CD14-positive monocyte (primary cell): Measurements from ENCODE around the gene MAPK7. TPM values are rescaled to one million over a fixed set of nuclear protein-coding genes. Genes with fewer than 3 reads are reported as not detected.
A peak's percentile ranks its signal among the peaks of the same experiment; 100 is the strongest.

ENCODE experiments used
- DNase-seq, 3 donors: peaks; one replicate each; pipeline ENCODE4 v3.0.0-alpha.2; 2011 to 2022
- H2AFZ ChIP-seq: 2 replicates; pipeline ENCODE4 v1.6.0; 2012; ENCODE audit warnings: mild to moderate bottlenecking, low read depth, low read length, inconsistent platforms; ENCODE audit not compliant: insufficient read depth, poor library complexity, severe bottlenecking
- H3K27ac ChIP-seq, 2 donors: 1 replicate in 1 of 2; 2 replicates in 1 of 2; pipeline ENCODE4 v1.5.1; 2012 to 2013; ENCODE audit warnings: low read length in 2 of 2, control low read depth in 1 of 2, inconsistent platforms in 1 of 2, low read depth in 1 of 2, mild to moderate bottlenecking in 1 of 2
- H3K27me3 ChIP-seq, 2 donors: one replicate each; pipeline versions ENCODE4 v1.6.0 to v1.6.1; 2011 to 2013; ENCODE audit warnings: low read length in 2 of 2; ENCODE audit not compliant: control insufficient read depth in 2 of 2, insufficient read depth in 2 of 2
- H3K36me3 ChIP-seq, 2 donors: replicated peaks in 1 of 2; 1 replicate in 1 of 2; 2 replicates in 1 of 2; pipeline versions ENCODE4 v1.5.1 to v1.6.1; 2012 to 2013; ENCODE audit warnings: low read length in 2 of 2, control low read depth in 1 of 2, inconsistent platforms in 1 of 2, mild to moderate bottlenecking in 1 of 2; ENCODE audit not compliant: insufficient read depth in 2 of 2, control insufficient read depth in 1 of 2
- H3K4me1 ChIP-seq, 2 donors: 1 replicate in 1 of 2; 2 replicates in 1 of 2; pipeline versions ENCODE4 v1.5.1 to v1.6.1; 2012 to 2013; ENCODE audit warnings: low read length in 2 of 2, control low read depth in 1 of 2, inconsistent platforms in 1 of 2, mild to moderate bottlenecking in 1 of 2, moderate library complexity in 1 of 2; ENCODE audit not compliant: insufficient read depth in 2 of 2, control insufficient read depth in 1 of 2
- H3K4me2 ChIP-seq: replicated peaks from 2 replicates; pipeline ENCODE3; 2012; ENCODE audit warnings: low read length, moderate library complexity, mild to moderate bottlenecking; ENCODE audit not compliant: poor library complexity, severe bottlenecking; ENCODE audit errors: extremely low read depth
- H3K4me3 ChIP-seq, 3 experiments: fragments of 200-600 bp in 1 of 3; sonication (generic) in 1 of 3; replicated peaks in 1 of 3; 1 replicate in 2 of 3; 2 replicates in 1 of 3; pipeline ENCODE4 v1.5.1; 2011 to 2013; ENCODE audit warnings: low read length in 3 of 3, mild to moderate bottlenecking in 3 of 3, control low read depth in 2 of 3, low read depth in 2 of 3, inconsistent platforms in 1 of 3, moderate library complexity in 1 of 3
- H3K79me2 ChIP-seq: 2 replicates; pipeline ENCODE4 v1.6.0; 2012; ENCODE audit warnings: mild to moderate bottlenecking, control low read depth, inconsistent platforms, low read length, moderate library complexity; ENCODE audit not compliant: insufficient read depth
- H3K9ac ChIP-seq: 2 replicates; pipeline ENCODE4 v1.6.0; 2017; ENCODE audit warnings: low read length, mild to moderate bottlenecking; ENCODE audit not compliant: insufficient read depth, poor library complexity, severe bottlenecking
- H3K9me3 ChIP-seq, 2 donors: replicated peaks in 1 of 2; 1 replicate in 1 of 2; 2 replicates in 1 of 2; pipeline versions ENCODE4 v1.5.1 to v1.6.1; 2012 to 2013; ENCODE audit warnings: low read length in 2 of 2, control low read depth in 1 of 2; ENCODE audit not compliant: control insufficient read depth in 1 of 2, insufficient read depth in 1 of 2
- H4K20me1 ChIP-seq: 2 replicates; pipeline ENCODE4 v1.6.0; 2012; ENCODE audit warnings: mild to moderate bottlenecking, low read length, control low read depth, moderate library complexity; ENCODE audit not compliant: insufficient read depth
- H3K27ac Mint-ChIP-seq, 7 donors: one replicate each; pipeline ENCODE4 v1.8.0; 2020; ENCODE audit warnings: mild to moderate bottlenecking in 7 of 7, mixed read lengths in 7 of 7, moderate library complexity in 6 of 7, inconsistent platforms in 2 of 7
- H3K27me3 Mint-ChIP-seq, 3 donors: one replicate each; pipeline ENCODE4 v1.8.0; 2021 to 2022; ENCODE audit warnings: low read depth in 3 of 3, mild to moderate bottlenecking in 3 of 3, mixed read lengths in 3 of 3, moderate library complexity in 3 of 3, inconsistent platforms in 1 of 3
- H3K36me3 Mint-ChIP-seq, 2 donors: one replicate each; pipeline ENCODE4 v1.8.0; 2020; ENCODE audit warnings: mixed read lengths in 2 of 2, inconsistent platforms in 1 of 2, mild to moderate bottlenecking in 1 of 2
- H3K4me1 Mint-ChIP-seq: one replicate; pipeline ENCODE4 v1.8.0; 2020; ENCODE audit warnings: mild to moderate bottlenecking, mixed read lengths
- H3K4me3 Mint-ChIP-seq, 2 donors: one replicate each; pipeline ENCODE4 v1.8.0; 2020; ENCODE audit warnings: mild to moderate bottlenecking in 2 of 2, mixed read lengths in 2 of 2, moderate library complexity in 1 of 2
- H3K9me3 Mint-ChIP-seq, 7 donors: one replicate each; pipeline ENCODE4 v1.8.0; 2020 to 2022; ENCODE audit warnings: mixed read lengths in 7 of 7, mild to moderate bottlenecking in 6 of 7, moderate library complexity in 6 of 7, inconsistent platforms in 2 of 7
- WGBS: methylation state at CpG from one replicate; pipeline ENCODE4 v1.1.5; 2013; ENCODE audit warnings: missing lambda C conversion rate; ENCODE audit not compliant: insufficient coverage; 5-methylcytosine and 5-hydroxymethylcytosine counted together
- intact Hi-C, 2 donors: fragments of 100-400 bp; cut with micrococcal nuclease; formaldehyde crosslinking; loops; one replicate each; pipeline versions ENCODE4 v1.15.0 to v1.15.1; 2023
- polyA minus RNA-seq: library from RNA; depleted of rRNA, polyadenylated mRNA; stranded (reverse); fragments of >200 nt; gene quantifications from 2 replicates; pipeline ENCODE4 v1.2.3, GENCODE V29; 2012
- polyA plus RNA-seq, 3 donors: library from polyadenylated mRNA; depleted of rRNA in 1 of 3; unstranded in 2 of 3; stranded (reverse) in 1 of 3; fragments of 300-500 nt in 2 of 3; fragments of >200 nt in 1 of 3; fragmentation: Illumina TruSeq in 2 of 3; gene quantifications; 1 replicate in 2 of 3; 2 replicates in 1 of 3; pipeline ENCODE4 v1.2.3, GENCODE V29; 2012 to 2021
- total RNA-seq, 12 experiments: library from RNA in 1 of 12; stranded (reverse) in 1 of 12; fragments of 120-200 nt in 1 of 12; gene quantifications; one replicate each; pipeline ENCODE4 v1.2.4 and lab custom pipeline; 2013 to 2026; ENCODE audit warnings: mixed read lengths in 6 of 12, inconsistent platforms in 1 of 12
- TF ChIP-seq, protein P1 (sequence below): fragments of 200-600 bp; IDR thresholded peaks from one replicate; pipeline ENCODE4 v1.8.0; 2022; ENCODE audit warnings: antibody characterized with exemption, mild to moderate bottlenecking

The MAPK7 gene
- 21.3 TPM for total RNA-seq (2013)
- polyA plus RNA-seq (100 to 1,000 TPM in 1 of 3 donors, 1 to 10 TPM in 2; 9.3 to 130 (median 10.0) TPM), polyA minus RNA-seq (68.9 and 83.8 TPM in 2 replicates), total RNA-seq (lab: John Stamatoyannopoulos, UW) (9.1 to 60.2 (median 31.4) reads per million in 11 experiments)

GRCh38 chr17:19378416-19379360 lies at the start of gene MAPK7:
MAPK7 (plus strand) TSS chr17:19378498; CDS start chr17:19378901, 403 bp downstream.
- H3K9me3 Mint-ChIP-seq: peaks cover 0 to 2% (median 0%) of the 10 kb centered on the region in 7 donors
- Histone ChIP-seq H3K9ac (peak within 1 kb of the TSS; percentile 84), H3K4me1 (peaks cover 21 to 28% of the 10 kb centered on the region in 2 donors), H3K79me2 (peaks cover 41% of the 10 kb centered on the region), H3K36me3 (peaks cover 41 to 45% of the 10 kb centered on the region in 2 donors), H3K9me3 (no peaks in the 10 kb centered on the region), H3K4me2 (peak within 1 kb of the TSS; percentile 100), H2AFZ (peak within 1 kb of the TSS; percentile 82), H4K20me1 (no peaks in the 10 kb centered on the region), H3K4me3 (peak within 1 kb of the TSS; percentile 66 to 90 (median 88)), H3K27ac (peak within 1 kb of the TSS; percentile 94 to 96), H3K27me3 (no peaks in the 10 kb centered on the region)
- peaks cover 22% of the 10 kb centered on the region for H3K4me1 Mint-ChIP-seq
- DNase-seq: peak in 2 of 3 donors; percentile 33 to 45
- intact Hi-C loops: loop anchor here (2.0 kb wide), 2 partner anchors 16 to 20 kb away; partner anchors contain the start of gene B9D1 (in 1 of the 2)
- H3K27ac Mint-ChIP-seq: peak within 1 kb of the TSS; percentile 99 to 100 (median 100)
- WGBS: 20% methylated on average over 63 of the region's 69 CpGs
- TF ChIP-seq, protein P1, sequence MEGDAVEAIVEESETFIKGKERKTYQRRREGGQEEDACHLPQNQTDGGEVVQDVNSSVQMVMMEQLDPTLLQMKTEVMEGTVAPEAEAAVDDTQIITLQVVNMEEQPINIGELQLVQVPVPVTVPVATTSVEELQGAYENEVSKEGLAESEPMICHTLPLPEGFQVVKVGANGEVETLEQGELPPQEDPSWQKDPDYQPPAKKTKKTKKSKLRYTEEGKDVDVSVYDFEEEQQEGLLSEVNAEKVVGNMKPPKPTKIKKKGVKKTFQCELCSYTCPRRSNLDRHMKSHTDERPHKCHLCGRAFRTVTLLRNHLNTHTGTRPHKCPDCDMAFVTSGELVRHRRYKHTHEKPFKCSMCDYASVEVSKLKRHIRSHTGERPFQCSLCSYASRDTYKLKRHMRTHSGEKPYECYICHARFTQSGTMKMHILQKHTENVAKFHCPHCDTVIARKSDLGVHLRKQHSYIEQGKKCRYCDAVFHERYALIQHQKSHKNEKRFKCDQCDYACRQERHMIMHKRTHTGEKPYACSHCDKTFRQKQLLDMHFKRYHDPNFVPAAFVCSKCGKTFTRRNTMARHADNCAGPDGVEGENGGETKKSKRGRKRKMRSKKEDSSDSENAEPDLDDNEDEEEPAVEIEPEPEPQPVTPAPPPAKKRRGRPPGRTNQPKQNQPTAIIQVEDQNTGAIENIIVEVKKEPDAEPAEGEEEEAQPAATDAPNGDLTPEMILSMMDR: no peak
- peaks cover 54 to 55% of the 10 kb centered on the region in 2 donors for H3K36me3 Mint-ChIP-seq
- peak within 1 kb of the TSS; percentile 98 to 99 for H3K4me3 Mint-ChIP-seq
- peaks cover 0 to 4% (median 3%) of the 10 kb centered on the region in 3 donors for H3K27me3 Mint-ChIP-seq

GRCh38 chr17:19329136-19329535 lies 49.2 kb upstream of the MAPK7 start:
- H3K9ac ChIP-seq: no peak overlapping the region
- peaks cover 4 to 13% of the 10 kb centered on the region in 2 donors for H3K9me3 ChIP-seq
- no peak overlapping the region for H2AFZ ChIP-seq
- H3K36me3 ChIP-seq: no peaks in the 10 kb centered on the region
- H4K20me1 ChIP-seq: no peaks in the 10 kb centered on the region
- Mint-ChIP-seq H3K36me3 (peaks cover 0 to 2% of the 10 kb centered on the region in 2 donors), H3K4me1 (no peaks in the 10 kb centered on the region), H3K27ac (no peak overlapping the region), H3K4me3 (peak overlapping the region in 1 of 2 donors; percentile 46), H3K9me3 (peaks cover 3 to 26% (median 17%) of the 10 kb centered on the region in 7 donors), H3K27me3 (peaks cover 34 to 68% (median 53%) of the 10 kb centered on the region in 3 donors)
- no peak overlapping the region for H3K4me2 ChIP-seq
- intact Hi-C loops: no loop called here
- peaks cover 3 to 52% of the 10 kb centered on the region in 2 donors for H3K27me3 ChIP-seq
- H3K79me2 ChIP-seq: no peaks in the 10 kb centered on the region
- WGBS: 94% methylated on average over 2 of the region's 2 CpGs
- H3K4me3 ChIP-seq: no peak overlapping the region
- TF ChIP-seq, protein P1: no peak
- H3K27ac ChIP-seq: no peak overlapping the region
- no peaks in the 10 kb centered on the region for H3K4me1 ChIP-seq
- DNase-seq: no peak
